ENCODE data around the gene PDZD2. TPM values are rescaled to one million over a fixed set of nuclear protein-coding genes. Genes with fewer than 3 reads are reported as not detected.

The PDZD2 gene
- total RNA-seq, 1 donor from 2014 or later = 21.5 TPM

- Mint-ChIP-seq H3K9me3 (peaks cover 7% of the 10 kb centered on the region), H3K27me3 (ENCODE audit: low read depth) (no peaks in the 10 kb centered on the region), H3K36me3 (peaks cover 9% of the 10 kb centered on the region), H3K4me3 (no peak overlapping the region), H3K27ac (peak overlapping the region; percentile 94), H3K4me1 (peaks cover 30% of the 10 kb centered on the region)
- no peak for DNase-seq (ENCODE audit: low spot score in 2 of 2, unreplicated experiment in 2 of 2)
- TF ChIP-seq CTCF (IDR thresholded peaks at IDR 0.05; ENCODE audit: unreplicated experiment) = no peak
Measured at GRCh38 chr5:31614151-31615020, 24.5 kb upstream of the PDZD2 start.

- H3K4me3 Mint-ChIP-seq = no peak overlapping the region
- peak overlapping the region; percentile 70 for H3K27ac Mint-ChIP-seq
- TF ChIP-seq CTCF (IDR thresholded peaks at IDR 0.05; ENCODE audit: unreplicated experiment) = no peak
- peaks cover 39% of the 10 kb centered on the region for H3K4me1 Mint-ChIP-seq
- peaks cover 7% of the 10 kb centered on the region for H3K9me3 Mint-ChIP-seq
- no peak for DNase-seq (ENCODE audit: low spot score in 2 of 2, unreplicated experiment in 2 of 2)
- H3K27me3 Mint-ChIP-seq (ENCODE audit: low read depth) = no peaks in the 10 kb centered on the region
- H3K36me3 Mint-ChIP-seq = peaks cover 9% of the 10 kb centered on the region
Measured at GRCh38 chr5:31617867-31618266, 21.1 kb upstream of the PDZD2 start.

- H3K27ac Mint-ChIP-seq = peak overlapping the region; percentile 5
- DNase-seq (ENCODE audit: low spot score in 2 of 2, unreplicated experiment in 2 of 2) = no peak
- H3K4me3 Mint-ChIP-seq = no peak overlapping the region
- H3K9me3 Mint-ChIP-seq = peaks cover 7% of the 10 kb centered on the region
- no peak for TF ChIP-seq CTCF (IDR thresholded peaks at IDR 0.05; ENCODE audit: unreplicated experiment)
- no peaks in the 10 kb centered on the region for H3K27me3 Mint-ChIP-seq (ENCODE audit: low read depth)
- H3K36me3 Mint-ChIP-seq = peaks cover 9% of the 10 kb centered on the region
- peaks cover 27% of the 10 kb centered on the region for H3K4me1 Mint-ChIP-seq
Measured at GRCh38 chr5:31620026-31620425, 18.9 kb upstream of the PDZD2 start.

- no peak for DNase-seq (ENCODE audit: low spot score in 2 of 2, unreplicated experiment in 2 of 2)
- Mint-ChIP-seq H3K27ac (no peak overlapping the region), H3K36me3 (no peaks in the 10 kb centered on the region), H3K9me3 (no peaks in the 10 kb centered on the region), H3K4me1 (peaks cover 39% of the 10 kb centered on the region), H3K4me3 (no peak overlapping the region), H3K27me3 (ENCODE audit: low read depth) (no peaks in the 10 kb centered on the region)
- no peak for TF ChIP-seq CTCF (IDR thresholded peaks at IDR 0.05; ENCODE audit: unreplicated experiment)
Measured at GRCh38 chr5:31623249-31623648, 15.7 kb upstream of the PDZD2 start.

- Mint-ChIP-seq H3K4me3 (no peak overlapping the region), H3K27ac (no peak overlapping the region), H3K4me1 (peaks cover 32% of the 10 kb centered on the region), H3K27me3 (ENCODE audit: low read depth) (peaks cover under 1% of the 10 kb centered on the region), H3K36me3 (no peaks in the 10 kb centered on the region), H3K9me3 (no peaks in the 10 kb centered on the region)
- TF ChIP-seq CTCF (IDR thresholded peaks at IDR 0.05; ENCODE audit: unreplicated experiment) = no peak
- no peak for DNase-seq (ENCODE audit: low spot score in 2 of 2, unreplicated experiment in 2 of 2)
Measured at GRCh38 chr5:31625394-31625793, 13.5 kb upstream of the PDZD2 start.

Data from mesothelial cell of epicardium (in vitro differentiated cells).